Measurements from ENCODE around the gene CEP104. TPM values are rescaled to one million over a fixed set of nuclear protein-coding genes. Genes with fewer than 3 reads are reported as not detected.
A peak's percentile ranks its signal among the peaks of the same experiment; 100 is the strongest.

The CEP104 gene
- total and polyA plus RNA-seq, 9 of the 15 experiments (the other 6 are each of a cell fraction or from before 2014, with no cell fraction given), result 11.2 to 63.4 (median 42.6) TPM

GRCh38 chr1:3775490-3776230 is 81.4 kb downstream of the CEP104 start (continued):
- TF ChIP-seq POLR3A (IDR thresholded peaks at IDR 0.05; ENCODE audit: borderline replicate concordance, extremely low read depth, insufficient read depth, insufficient read length), result no peak
- TF ChIP-seq ILK (tag; IDR thresholded peaks at IDR 0.05; ENCODE audit: borderline replicate concordance, low read depth), result no peak
- TF ChIP-seq NONO (IDR thresholded peaks at IDR 0.05; ENCODE audit: low read depth in 2 of 2, low read length in 1 of 2), result peak in 1 of 2 experiments; percentile 47; a peak in 1 of 4 replicates
- no peak for TF ChIP-seq ZNF408 (CRISPR knock-in tag; IDR thresholded peaks at IDR 0.05; ENCODE audit: low read depth)
- TF ChIP-seq POLR2B (IDR thresholded peaks at IDR 0.05; ENCODE audit: low read depth, partially characterized antibody), result no peak
- no peak for TF ChIP-seq NCOA6 (IDR thresholded peaks at IDR 0.05)
- peak; percentile 85 for TF ChIP-seq KLF13 (tag; IDR thresholded peaks at IDR 0.05; ENCODE audit: borderline replicate concordance, low read depth)
- TF ChIP-seq FOXK2 (conservative IDR thresholded peaks at IDR 0.05 in 1 of 2, IDR thresholded peaks at IDR 0.05 in 1 of 2; ENCODE audit: low read depth in 2 of 2), result peak; percentile 60 to 64; a peak in 2 of 4 replicates
- TF ChIP-seq SRF (CRISPR knock-in tag; IDR thresholded peaks at IDR 0.05), result peak in 1 of 2 experiments; percentile 57; a peak in 1 of 4 replicates
- no peak for TF ChIP-seq E4F1 (CRISPR knock-in tag; IDR thresholded peaks at IDR 0.05; ENCODE audit: borderline replicate concordance)
- no peak for TF ChIP-seq SREBF1 (IDR thresholded peaks at IDR 0.05; ENCODE audit: borderline replicate concordance, low read depth, low read length)
- TF ChIP-seq GATAD2A (IDR thresholded peaks at IDR 0.05), result 0 out of 2 replicates have a peak, but pooled peaks have one; percentile 75
- TF ChIP-seq MXD1 (CRISPR knock-in tag; IDR thresholded peaks at IDR 0.05; ENCODE audit: borderline replicate concordance, poor library complexity, severe bottlenecking), result peak; percentile 85
- peak in 2 of 3 experiments; percentile 10 to 27 for TF ChIP-seq YY1 (IDR thresholded peaks at IDR 0.05; ENCODE audit: borderline replicate concordance in 1 of 3, control insufficient read depth in 1 of 3, extremely low read depth in 1 of 3, insufficient read depth in 3 of 3, insufficient read length in 1 of 3, insufficient replicate concordance in 2 of 3, low read depth in 1 of 3, low read length in 2 of 3)
- peak; percentile 96 for TF ChIP-seq ZFX (CRISPR knock-in tag; IDR thresholded peaks at IDR 0.05)
- no peak for TF ChIP-seq MITF (IDR thresholded peaks at IDR 0.05)
